HEK293 (cell line): ENCODE measurements around the gene FCHO1.

Source experiments
- BCL11B ChIP-seq: fragments of 450-650 bp; formaldehyde crosslinking; IDR thresholded peaks from 2 replicates; pipeline ENCODE4 v1.5.1; 2016; ENCODE audit warnings: low read depth, missing biosample characterization, missing genetic modification characterization
- CTCF ChIP-seq: fragments of 450-650 bp; formaldehyde crosslinking; IDR thresholded peaks from 2 replicates; pipeline ENCODE4 v1.5.1; 2016; ENCODE audit warnings: missing biosample characterization, missing genetic modification characterization
- FEZF1 ChIP-seq: fragments of 450-650 bp; formaldehyde crosslinking; IDR thresholded peaks from 2 replicates; pipeline ENCODE4 v1.5.1; 2016; ENCODE audit warnings: missing biosample characterization, missing genetic modification characterization
- IKZF3 ChIP-seq: fragments of 450-650 bp; IDR thresholded peaks from 2 replicates; pipeline ENCODE4 v1.5.0; 2018; ENCODE audit warnings: missing biosample characterization, mild to moderate bottlenecking, missing genetic modification characterization, moderate library complexity
- INSM2 ChIP-seq: fragments of 450-650 bp; formaldehyde crosslinking; IDR thresholded peaks from 2 replicates; pipeline ENCODE4 v1.5.1; 2016; ENCODE audit warnings: missing biosample characterization, missing genetic modification characterization
- PATZ1 ChIP-seq: fragments of 450-650 bp; formaldehyde crosslinking; IDR thresholded peaks from 2 replicates; pipeline ENCODE4 v1.5.1; 2016; ENCODE audit warnings: missing biosample characterization, missing genetic modification characterization
- REST ChIP-seq: fragments of 450-650 bp; formaldehyde crosslinking; IDR thresholded peaks from 2 replicates; pipeline ENCODE4 v1.5.1; 2016; ENCODE audit warnings: missing biosample characterization, missing genetic modification characterization
- TCF7L2 ChIP-seq: IDR thresholded peaks from 2 replicates; pipeline ENCODE4 v1.6.1; 2011; ENCODE audit warnings: low read depth, mild to moderate bottlenecking, inconsistent platforms, low read length, moderate library complexity, borderline replicate concordance
- ZBTB11 ChIP-seq: fragments of 450-650 bp; formaldehyde crosslinking; conservative IDR thresholded peaks from 2 replicates; pipeline ENCODE4 v1.5.1; 2016; ENCODE audit warnings: low read depth, missing biosample characterization, missing genetic modification characterization
- ZBTB17 ChIP-seq: fragments of 450-650 bp; formaldehyde crosslinking; IDR thresholded peaks from 2 replicates; pipeline ENCODE4 v1.5.1; 2016; ENCODE audit warnings: missing biosample characterization, missing genetic modification characterization
- ZBTB48 ChIP-seq: fragments of 450-650 bp; formaldehyde crosslinking; IDR thresholded peaks from 2 replicates; pipeline ENCODE4 v1.5.1; 2016; ENCODE audit warnings: missing biosample characterization, missing genetic modification characterization
- ZNF133 ChIP-seq: fragments of 450-650 bp; formaldehyde crosslinking; IDR thresholded peaks from 2 replicates; pipeline ENCODE4 v1.5.1; 2016; ENCODE audit warnings: missing biosample characterization, missing genetic modification characterization
- ZNF157 ChIP-seq: fragments of 450-650 bp; formaldehyde crosslinking; IDR thresholded peaks from 2 replicates; pipeline ENCODE4 v1.5.1; 2016; ENCODE audit warnings: missing biosample characterization, missing genetic modification characterization
- ZNF174 ChIP-seq: fragments of 450-650 bp; formaldehyde crosslinking; IDR thresholded peaks from 2 replicates; pipeline ENCODE4 v1.5.0; 2017; ENCODE audit warnings: missing biosample characterization, mild to moderate bottlenecking, missing genetic modification characterization
- ZNF266 ChIP-seq: fragments of 450-650 bp; formaldehyde crosslinking; IDR thresholded peaks from 2 replicates; pipeline ENCODE4 v1.5.1; 2016; ENCODE audit warnings: missing biosample characterization, missing genetic modification characterization, low read depth
- ZNF335 ChIP-seq: fragments of 450-650 bp; formaldehyde crosslinking; conservative IDR thresholded peaks from 2 replicates; pipeline ENCODE4 v1.5.1; 2016; ENCODE audit warnings: missing biosample characterization, missing genetic modification characterization
- ZNF350 ChIP-seq: fragments of 450-650 bp; formaldehyde crosslinking; IDR thresholded peaks from 2 replicates; pipeline ENCODE4 v1.5.0; 2017; ENCODE audit warnings: missing biosample characterization, mild to moderate bottlenecking, missing genetic modification characterization
- ZNF404 ChIP-seq: fragments of 450-650 bp; formaldehyde crosslinking; IDR thresholded peaks from 2 replicates; pipeline ENCODE4 v1.5.1; 2017; ENCODE audit warnings: missing biosample characterization, missing genetic modification characterization
- ZNF488 ChIP-seq: fragments of 450-650 bp; formaldehyde crosslinking; IDR thresholded peaks from 2 replicates; pipeline ENCODE4 v1.5.1; 2016; ENCODE audit warnings: missing biosample characterization, missing genetic modification characterization
- ZNF513 ChIP-seq: fragments of 450-650 bp; IDR thresholded peaks from 2 replicates; pipeline ENCODE4 v1.5.1; 2018; ENCODE audit warnings: missing biosample characterization, missing genetic modification characterization
- ZNF555 ChIP-seq: fragments of 450-650 bp; formaldehyde crosslinking; conservative IDR thresholded peaks from 2 replicates; pipeline ENCODE4 v1.5.1; 2017; ENCODE audit warnings: missing biosample characterization, mild to moderate bottlenecking, missing genetic modification characterization, inconsistent platforms
- ZNF660 ChIP-seq: fragments of 450-650 bp; IDR thresholded peaks from 2 replicates; pipeline ENCODE4 v1.5.1; 2018; ENCODE audit warnings: missing biosample characterization, mild to moderate bottlenecking, missing genetic modification characterization
- ZNF701 ChIP-seq: fragments of 450-650 bp; formaldehyde crosslinking; IDR thresholded peaks from 2 replicates; pipeline ENCODE4 v1.5.1; 2016; ENCODE audit warnings: missing biosample characterization, missing genetic modification characterization
- ZNF76 ChIP-seq: fragments of 450-650 bp; formaldehyde crosslinking; IDR thresholded peaks from 2 replicates; pipeline ENCODE4; 2016; ENCODE audit warnings: low read depth, missing biosample characterization, missing genetic modification characterization, borderline replicate concordance

Gene FCHO1

GRCh38 chr19:17830567-17831418, 79.5 kb downstream of the FCHO1 start (continued):
- TF ChIP-seq ZNF335 (tag by site-specific recombination) (peak; percentile 13; the same call in 1 of the 2 replicates), IKZF3 (tag by site-specific recombination) (peak; percentile 82), TCF7L2 (no peak), REST (tag by site-specific recombination) (no peak), ZBTB17 (tag by site-specific recombination) (peak; percentile 60; the same call in 1 of the 2 replicates), ZNF701 (no peak), ZNF488 (tag by site-specific recombination) (no peak), FEZF1 (tag by site-specific recombination) (no peak), CTCF (tag by site-specific recombination) (no peak), ZNF555 (tag by site-specific recombination) (no peak), ZNF266 (tag by site-specific recombination) (peak; percentile 26; the same call in 1 of the 2 replicates), BCL11B (tag by site-specific recombination) (no peak), INSM2 (tag by site-specific recombination) (no peak), ZNF660 (tag by site-specific recombination) (no peak), ZNF404 (tag by site-specific recombination) (no peak), ZBTB11 (tag by site-specific recombination) (no peak), ZNF350 (tag by site-specific recombination) (no peak), ZNF157 (no peak), ZNF513 (tag by site-specific recombination) (no peak), ZBTB48 (tag by site-specific recombination) (peak; percentile 73; the same call in 1 of the 2 replicates), ZNF76 (tag by site-specific recombination) (peak; percentile 76; the same call in 1 of the 2 replicates), ZNF174 (tag by site-specific recombination) (no peak), ZNF133 (no peak), PATZ1 (tag by site-specific recombination) (peak; percentile 92)
